Neural progenitor cell (in vitro differentiated cells): ENCODE measurements around the gene AP1G1.
"Not testable (repeated sequence)": the region's sequence is repeated elsewhere in the genome, so short reads cannot be mapped to it uniquely, and the experiment has no call there.

Source experiments
- CTCF ChIP-seq: fragments of 200-600 bp; sonication (generic); IDR thresholded peaks from 2 replicates; pipeline ENCODE4 v1.5.1; 2017; ENCODE audit warnings: antibody characterized with exemption, mild to moderate bottlenecking
- EZH2 ChIP-seq: fragments of 200-600 bp; sonication (generic); IDR thresholded peaks from 2 replicates; pipeline ENCODE4 v1.6.1; 2017; ENCODE audit warnings: antibody characterized with exemption, mild to moderate bottlenecking, moderate library complexity
- EZH2phosphoT487 ChIP-seq: fragments of 200-600 bp; sonication (generic); IDR thresholded peaks from 2 replicates; pipeline ENCODE4 v1.6.1; 2017; ENCODE audit warnings: antibody characterized with exemption

- TF ChIP-seq EZH2phosphoT487, CTCF, EZH2: not testable (repeated sequence)
Observed at GRCh38 chr16:71810155-71810530, 1.5 kb upstream of the AP1G1 start.
